WTC11 (cell line): ENCODE results near the gene CSF1. TPM values are rescaled to one million over a fixed set of nuclear protein-coding genes. Genes with fewer than 3 reads are reported as not detected.

Experiments used
- ATAC-seq: fragments of 200-7000 bp; cut with Tn5 transposase; 2 replicates; pipeline ENCODE4 v1.10.0; 2021; ENCODE audit warnings: mild to moderate bottlenecking, moderate library complexity
- CTCF ChIA-PET: fragments of 300-600 bp; sonication (Branson Sonifier 250); formaldehyde crosslinking; loops from one replicate; lab custom pipeline; 2021; ENCODE audit warnings: antibody characterized with exemption; lab: Charles Lee
- POLR2A ChIA-PET: fragments of 350-600 bp; sonication (Branson Sonifier 250); formaldehyde crosslinking; loops from one replicate; lab custom pipeline; 2021; ENCODE audit warnings: antibody characterized with exemption; lab: Charles Lee
- DNase-seq: peaks from one replicate; pipeline ENCODE4 v3.0.0; 2021; ENCODE audit warnings: low spot score
- H3K27ac Mint-ChIP-seq: 2 replicates; pipeline ENCODE4 v1.8.0; 2021; ENCODE audit warnings: mixed read lengths
- H3K27me3 Mint-ChIP-seq: 2 replicates; pipeline ENCODE4 v1.8.0; 2021; ENCODE audit warnings: low read depth, mild to moderate bottlenecking, moderate library complexity, mixed read lengths
- H3K36me3 Mint-ChIP-seq: 2 replicates; pipeline ENCODE4 v1.8.0; 2021; ENCODE audit warnings: mixed read lengths
- H3K4me1 Mint-ChIP-seq: 2 replicates; pipeline ENCODE4 v1.8.0; 2022; ENCODE audit warnings: mixed read lengths
- H3K4me3 Mint-ChIP-seq: 2 replicates; pipeline ENCODE4 v1.8.0; 2021; ENCODE audit warnings: mild to moderate bottlenecking, moderate library complexity, mixed read lengths
- H3K9me3 Mint-ChIP-seq: 2 replicates; pipeline ENCODE4 v1.8.0; 2021; ENCODE audit warnings: mixed read lengths
- CBFB ChIP-seq: sonication (generic); formaldehyde crosslinking; IDR thresholded peaks from 2 replicates; pipeline ENCODE4 v1.8.1; 2022; ENCODE audit warnings: mild to moderate bottlenecking, low read depth, missing genetic modification reagents
- FOXP1 ChIP-seq: sonication (generic); formaldehyde crosslinking; IDR thresholded peaks from 2 replicates; pipeline ENCODE4 v1.8.0; 2022; ENCODE audit warnings: missing genetic modification reagents, mild to moderate bottlenecking, moderate library complexity, borderline replicate concordance
- JAZF1 ChIP-seq: fragments of 250-450 bp; sonication (Bioruptor Pico); IDR thresholded peaks from 2 replicates; pipeline ENCODE4 v1.9.0; 2021; ENCODE audit warnings: moderate library complexity, mild to moderate bottlenecking, inconsistent platforms
- JUN ChIP-seq: sonication (generic); formaldehyde crosslinking; IDR thresholded peaks from 2 replicates; pipeline ENCODE4 v1.8.0; 2023; ENCODE audit warnings: mild to moderate bottlenecking, missing genetic modification reagents
- OVOL2 ChIP-seq: fragments of 250-450 bp; sonication (Bioruptor Pico); IDR thresholded peaks from 2 replicates; pipeline ENCODE4 v1.9.0; 2021; ENCODE audit warnings: mild to moderate bottlenecking, borderline replicate concordance
- TEAD1 ChIP-seq: sonication (generic); formaldehyde crosslinking; IDR thresholded peaks from 2 replicates; pipeline ENCODE4 v1.8.0; 2022; ENCODE audit warnings: mild to moderate bottlenecking, missing genetic modification reagents
- TP53 ChIP-seq: sonication (generic); formaldehyde crosslinking; IDR thresholded peaks from 2 replicates; pipeline ENCODE4 v1.8.1; 2023; ENCODE audit warnings: mild to moderate bottlenecking, missing genetic modification reagents
- ZNF219 ChIP-seq: sonication (generic); formaldehyde crosslinking; IDR thresholded peaks from 2 replicates; pipeline ENCODE4 v1.8.0; 2023; ENCODE audit warnings: missing genetic modification reagents, mild to moderate bottlenecking, borderline replicate concordance
- ZNF317 ChIP-seq: sonication (generic); formaldehyde crosslinking; IDR thresholded peaks from 2 replicates; pipeline ENCODE4 v1.8.1; 2023; ENCODE audit warnings: low read depth, mild to moderate bottlenecking, moderate library complexity, missing genetic modification reagents, borderline replicate concordance
- total RNA-seq: library from RNA; stranded (reverse); gene quantifications from 3 replicates; pipeline ENCODE4 v1.2.3, GENCODE V29; 2021
- TF ChIP-seq, protein P1 (sequence below): sonication (generic); formaldehyde crosslinking; IDR thresholded peaks from 2 replicates; pipeline ENCODE4 v1.8.0; 2022; ENCODE audit warnings: mild to moderate bottlenecking, missing genetic modification reagents
- TF ChIP-seq, protein P2 (sequence below): fragments of 250-450 bp; sonication (Bioruptor Pico); IDR thresholded peaks from 2 replicates; pipeline ENCODE4 v1.9.0; 2021; ENCODE audit warnings: mild to moderate bottlenecking, borderline replicate concordance
- TF ChIP-seq, protein P3 (sequence below): sonication (generic); formaldehyde crosslinking; IDR thresholded peaks from 2 replicates; pipeline ENCODE4 v1.8.1; 2023; ENCODE audit warnings: mild to moderate bottlenecking, moderate library complexity, missing genetic modification reagents
- TF ChIP-seq, protein P4 (sequence below): sonication (generic); formaldehyde crosslinking; IDR thresholded peaks from 2 replicates; pipeline ENCODE4 v1.8.0; 2023; ENCODE audit warnings: mild to moderate bottlenecking, missing genetic modification reagents
- TF ChIP-seq, protein P5 (sequence below): fragments of 250-450 bp; sonication (Bioruptor Pico); IDR thresholded peaks from 2 replicates; pipeline ENCODE4 v1.8.0; 2021; ENCODE audit warnings: mild to moderate bottlenecking

Gene CSF1
- total RNA-seq, 1 experiment from 2014 or later, result 3.0 TPM

DNA sequence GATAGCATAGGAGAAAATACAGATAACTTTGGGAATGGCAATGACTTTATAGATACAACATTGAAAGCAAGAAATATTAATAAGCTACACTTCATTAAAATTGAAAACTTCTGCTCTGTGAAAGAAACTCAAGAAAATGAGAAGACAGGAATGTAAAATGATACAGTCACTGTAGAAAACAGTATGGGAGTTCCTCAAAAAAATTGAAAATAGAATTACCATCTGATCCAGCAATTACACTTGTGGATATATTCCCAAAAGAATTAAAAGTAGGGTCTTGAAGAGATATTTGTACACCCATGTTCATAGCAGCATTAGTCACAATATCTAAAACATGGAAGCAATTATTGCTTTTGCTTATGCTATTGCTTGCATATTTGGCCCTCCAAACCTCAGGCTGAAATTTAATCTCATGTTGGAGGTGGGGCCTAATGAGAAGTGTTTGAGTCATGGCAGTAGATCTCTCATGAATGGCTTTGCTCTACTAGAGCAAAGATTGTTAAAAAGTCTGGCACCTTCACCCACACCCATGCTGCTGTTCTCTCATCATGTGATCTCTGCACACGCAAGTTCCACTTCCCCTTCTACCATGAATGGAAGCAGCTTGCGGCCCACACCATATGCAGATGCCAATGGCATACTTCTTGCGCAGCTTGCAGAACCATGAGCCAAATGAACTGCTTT, 58.6 kb downstream of the CSF1 start:
- POLR2A ChIA-PET, result interaction anchor here (0.7 kb wide), 1 partner anchor 45 kb away, joined by 5 read pairs; no protein-coding TSS in a partner anchor
- Mint-ChIP-seq H3K4me3 (no peak overlapping the region), H3K9me3 (peaks cover 6% of the 10 kb centered on the region), H3K36me3 (no peaks in the 10 kb centered on the region), H3K27me3 (peaks cover 7% of the 10 kb centered on the region), H3K4me1 (no peaks in the 10 kb centered on the region), H3K27ac (no peak overlapping the region)
- no peak for ATAC-seq
- TF ChIP-seq, protein P1, sequence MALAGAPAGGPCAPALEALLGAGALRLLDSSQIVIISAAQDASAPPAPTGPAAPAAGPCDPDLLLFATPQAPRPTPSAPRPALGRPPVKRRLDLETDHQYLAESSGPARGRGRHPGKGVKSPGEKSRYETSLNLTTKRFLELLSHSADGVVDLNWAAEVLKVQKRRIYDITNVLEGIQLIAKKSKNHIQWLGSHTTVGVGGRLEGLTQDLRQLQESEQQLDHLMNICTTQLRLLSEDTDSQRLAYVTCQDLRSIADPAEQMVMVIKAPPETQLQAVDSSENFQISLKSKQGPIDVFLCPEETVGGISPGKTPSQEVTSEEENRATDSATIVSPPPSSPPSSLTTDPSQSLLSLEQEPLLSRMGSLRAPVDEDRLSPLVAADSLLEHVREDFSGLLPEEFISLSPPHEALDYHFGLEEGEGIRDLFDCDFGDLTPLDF (CRISPR knock-in tag), result no peak
- TF ChIP-seq, protein P2, sequence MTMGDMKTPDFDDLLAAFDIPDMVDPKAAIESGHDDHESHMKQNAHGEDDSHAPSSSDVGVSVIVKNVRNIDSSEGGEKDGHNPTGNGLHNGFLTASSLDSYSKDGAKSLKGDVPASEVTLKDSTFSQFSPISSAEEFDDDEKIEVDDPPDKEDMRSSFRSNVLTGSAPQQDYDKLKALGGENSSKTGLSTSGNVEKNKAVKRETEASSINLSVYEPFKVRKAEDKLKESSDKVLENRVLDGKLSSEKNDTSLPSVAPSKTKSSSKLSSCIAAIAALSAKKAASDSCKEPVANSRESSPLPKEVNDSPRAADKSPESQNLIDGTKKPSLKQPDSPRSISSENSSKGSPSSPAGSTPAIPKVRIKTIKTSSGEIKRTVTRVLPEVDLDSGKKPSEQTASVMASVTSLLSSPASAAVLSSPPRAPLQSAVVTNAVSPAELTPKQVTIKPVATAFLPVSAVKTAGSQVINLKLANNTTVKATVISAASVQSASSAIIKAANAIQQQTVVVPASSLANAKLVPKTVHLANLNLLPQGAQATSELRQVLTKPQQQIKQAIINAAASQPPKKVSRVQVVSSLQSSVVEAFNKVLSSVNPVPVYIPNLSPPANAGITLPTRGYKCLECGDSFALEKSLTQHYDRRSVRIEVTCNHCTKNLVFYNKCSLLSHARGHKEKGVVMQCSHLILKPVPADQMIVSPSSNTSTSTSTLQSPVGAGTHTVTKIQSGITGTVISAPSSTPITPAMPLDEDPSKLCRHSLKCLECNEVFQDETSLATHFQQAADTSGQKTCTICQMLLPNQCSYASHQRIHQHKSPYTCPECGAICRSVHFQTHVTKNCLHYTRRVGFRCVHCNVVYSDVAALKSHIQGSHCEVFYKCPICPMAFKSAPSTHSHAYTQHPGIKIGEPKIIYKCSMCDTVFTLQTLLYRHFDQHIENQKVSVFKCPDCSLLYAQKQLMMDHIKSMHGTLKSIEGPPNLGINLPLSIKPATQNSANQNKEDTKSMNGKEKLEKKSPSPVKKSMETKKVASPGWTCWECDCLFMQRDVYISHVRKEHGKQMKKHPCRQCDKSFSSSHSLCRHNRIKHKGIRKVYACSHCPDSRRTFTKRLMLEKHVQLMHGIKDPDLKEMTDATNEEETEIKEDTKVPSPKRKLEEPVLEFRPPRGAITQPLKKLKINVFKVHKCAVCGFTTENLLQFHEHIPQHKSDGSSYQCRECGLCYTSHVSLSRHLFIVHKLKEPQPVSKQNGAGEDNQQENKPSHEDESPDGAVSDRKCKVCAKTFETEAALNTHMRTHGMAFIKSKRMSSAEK (CRISPR knock-in tag), result no peak
- TF ChIP-seq, protein P3, sequence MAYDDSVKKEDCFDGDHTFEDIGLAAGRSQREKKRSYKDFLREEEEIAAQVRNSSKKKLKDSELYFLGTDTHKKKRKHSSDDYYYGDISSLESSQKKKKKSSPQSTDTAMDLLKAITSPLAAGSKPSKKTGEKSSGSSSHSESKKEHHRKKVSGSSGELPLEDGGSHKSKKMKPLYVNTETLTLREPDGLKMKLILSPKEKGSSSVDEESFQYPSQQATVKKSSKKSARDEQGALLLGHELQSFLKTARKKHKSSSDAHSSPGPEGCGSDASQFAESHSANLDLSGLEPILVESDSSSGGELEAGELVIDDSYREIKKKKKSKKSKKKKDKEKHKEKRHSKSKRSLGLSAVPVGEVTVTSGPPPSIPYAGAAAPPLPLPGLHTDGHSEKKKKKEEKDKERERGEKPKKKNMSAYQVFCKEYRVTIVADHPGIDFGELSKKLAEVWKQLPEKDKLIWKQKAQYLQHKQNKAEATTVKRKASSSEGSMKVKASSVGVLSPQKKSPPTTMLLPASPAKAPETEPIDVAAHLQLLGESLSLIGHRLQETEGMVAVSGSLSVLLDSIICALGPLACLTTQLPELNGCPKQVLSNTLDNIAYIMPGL (CRISPR knock-in tag), result no peak
- TF ChIP-seq TP53 (CRISPR knock-in tag) (no peak), ZNF317 (no peak), OVOL2 (no peak)
- TF ChIP-seq, protein P4, sequence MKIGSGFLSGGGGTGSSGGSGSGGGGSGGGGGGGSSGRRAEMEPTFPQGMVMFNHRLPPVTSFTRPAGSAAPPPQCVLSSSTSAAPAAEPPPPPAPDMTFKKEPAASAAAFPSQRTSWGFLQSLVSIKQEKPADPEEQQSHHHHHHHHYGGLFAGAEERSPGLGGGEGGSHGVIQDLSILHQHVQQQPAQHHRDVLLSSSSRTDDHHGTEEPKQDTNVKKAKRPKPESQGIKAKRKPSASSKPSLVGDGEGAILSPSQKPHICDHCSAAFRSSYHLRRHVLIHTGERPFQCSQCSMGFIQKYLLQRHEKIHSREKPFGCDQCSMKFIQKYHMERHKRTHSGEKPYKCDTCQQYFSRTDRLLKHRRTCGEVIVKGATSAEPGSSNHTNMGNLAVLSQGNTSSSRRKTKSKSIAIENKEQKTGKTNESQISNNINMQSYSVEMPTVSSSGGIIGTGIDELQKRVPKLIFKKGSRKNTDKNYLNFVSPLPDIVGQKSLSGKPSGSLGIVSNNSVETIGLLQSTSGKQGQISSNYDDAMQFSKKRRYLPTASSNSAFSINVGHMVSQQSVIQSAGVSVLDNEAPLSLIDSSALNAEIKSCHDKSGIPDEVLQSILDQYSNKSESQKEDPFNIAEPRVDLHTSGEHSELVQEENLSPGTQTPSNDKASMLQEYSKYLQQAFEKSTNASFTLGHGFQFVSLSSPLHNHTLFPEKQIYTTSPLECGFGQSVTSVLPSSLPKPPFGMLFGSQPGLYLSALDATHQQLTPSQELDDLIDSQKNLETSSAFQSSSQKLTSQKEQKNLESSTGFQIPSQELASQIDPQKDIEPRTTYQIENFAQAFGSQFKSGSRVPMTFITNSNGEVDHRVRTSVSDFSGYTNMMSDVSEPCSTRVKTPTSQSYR (CRISPR knock-in tag), result no peak
- CTCF ChIA-PET, result interaction anchor here (1.4 kb wide), 1 partner anchor 16 kb away, joined by 3 read pairs; the partner anchor contains the start of gene AHCYL1
- DNase-seq, result no peak

DNA sequence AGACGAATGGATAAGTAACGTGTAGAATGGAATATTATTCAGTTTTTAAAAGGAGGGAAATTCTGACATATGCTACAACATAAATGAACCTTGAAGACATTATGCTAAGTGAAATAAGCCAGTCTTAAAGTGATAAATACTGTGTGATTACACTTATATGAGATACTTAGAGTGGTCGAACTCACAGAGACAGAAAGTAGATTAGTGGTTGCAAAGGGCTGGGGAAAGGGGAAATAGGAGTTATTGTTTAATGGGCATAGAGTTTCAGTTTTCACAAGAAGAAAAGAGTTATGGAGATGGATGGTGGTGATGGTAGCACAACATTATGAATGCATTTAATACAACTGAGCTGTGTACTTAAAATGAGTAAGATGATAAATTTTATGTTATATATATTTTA, 59.3 kb downstream of the CSF1 start:
- TF ChIP-seq, protein P5, sequence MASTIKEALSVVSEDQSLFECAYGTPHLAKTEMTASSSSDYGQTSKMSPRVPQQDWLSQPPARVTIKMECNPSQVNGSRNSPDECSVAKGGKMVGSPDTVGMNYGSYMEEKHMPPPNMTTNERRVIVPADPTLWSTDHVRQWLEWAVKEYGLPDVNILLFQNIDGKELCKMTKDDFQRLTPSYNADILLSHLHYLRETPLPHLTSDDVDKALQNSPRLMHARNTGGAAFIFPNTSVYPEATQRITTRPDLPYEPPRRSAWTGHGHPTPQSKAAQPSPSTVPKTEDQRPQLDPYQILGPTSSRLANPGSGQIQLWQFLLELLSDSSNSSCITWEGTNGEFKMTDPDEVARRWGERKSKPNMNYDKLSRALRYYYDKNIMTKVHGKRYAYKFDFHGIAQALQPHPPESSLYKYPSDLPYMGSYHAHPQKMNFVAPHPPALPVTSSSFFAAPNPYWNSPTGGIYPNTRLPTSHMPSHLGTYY (CRISPR knock-in tag), result no peak
- no peak for TF ChIP-seq CBFB (CRISPR knock-in tag)
- no peak for TF ChIP-seq FOXP1
- TF ChIP-seq ZNF219, result no peak
- TF ChIP-seq JUN (CRISPR knock-in tag), result no peak
- TF ChIP-seq JAZF1 (CRISPR knock-in tag), result no peak
- TF ChIP-seq, protein P1 (CRISPR knock-in tag), result no peak
- TF ChIP-seq TEAD1 (CRISPR knock-in tag), result no peak
- TF ChIP-seq, all 79 proteins: peak for 0
- ChIA-PET CTCF (interaction anchor here (1.4 kb wide), 1 partner anchor 15 kb away, joined by 3 read pairs; the partner anchor contains the start of gene AHCYL1), POLR2A (no interaction called here)
- Mint-ChIP-seq H3K9me3 (peaks cover 6% of the 10 kb centered on the region), H3K36me3 (no peaks in the 10 kb centered on the region), H3K4me1 (no peaks in the 10 kb centered on the region), H3K4me3 (no peak overlapping the region), H3K27ac (no peak overlapping the region), H3K27me3 (peaks cover 7% of the 10 kb centered on the region)
- DNase-seq (no peak), ATAC-seq (no peak)
